Embryonic facial prominence (tissue), 1 donor: Measurements from ENCODE around the gene SIGLEC1.

Source experiments
- DNase-seq: peaks from one replicate; pipeline ENCODE4 v3.0.0-alpha.2; 2016; ENCODE audit errors: extremely low spot score

Gene SIGLEC1

GRCh38 chr20:3712279-3712873 is at the start of gene SIGLEC1:
SIGLEC1 (minus strand) TSS chr20:3712600; CDS start chr20:3707128, 5,472 bp downstream.
- DNase-seq: no peak

DNA sequence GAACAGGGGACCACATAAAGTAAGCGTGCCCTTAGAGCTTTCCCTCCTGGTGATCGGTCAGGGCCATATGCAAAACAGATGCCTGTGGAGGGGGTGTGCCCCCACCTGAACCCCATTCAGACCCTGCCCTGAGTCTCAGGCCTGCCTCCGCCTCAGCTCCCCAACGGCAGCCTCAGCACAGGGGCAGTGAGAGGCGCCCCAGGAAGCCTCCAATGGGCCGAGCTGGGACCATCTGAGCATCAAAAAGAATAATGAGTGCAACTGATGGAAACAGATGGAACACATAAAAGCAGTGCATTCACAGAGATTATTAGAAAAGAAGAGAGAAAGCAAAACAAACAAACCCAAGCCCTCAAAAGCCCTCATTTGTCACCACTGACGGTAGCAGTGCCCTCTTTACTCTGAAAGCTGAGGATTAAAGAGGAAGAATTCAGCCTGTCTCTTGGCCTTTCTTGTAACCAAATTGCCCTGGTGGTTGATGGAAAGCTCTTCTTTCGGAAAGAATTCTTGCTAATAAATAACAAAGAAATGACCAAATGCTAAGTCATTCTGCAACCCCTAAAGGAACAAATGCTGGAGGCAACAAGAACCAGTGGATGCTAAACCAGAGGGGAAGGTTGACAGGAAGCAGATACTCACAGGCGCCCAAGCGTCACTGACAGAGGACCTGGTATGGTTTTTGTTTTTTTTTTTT is 48.4 kb upstream of the SIGLEC1 start:
- no peak for DNase-seq

GRCh38 chr20:3759884-3760283 is 47.5 kb upstream of the SIGLEC1 start:
- no peak for DNase-seq

- DNase-seq: no peak
These were observed 47.0 kb upstream of the SIGLEC1 start for GRCh38 chr20:3759316-3759823.

- no peak for DNase-seq
These were observed 46.2 kb upstream of the SIGLEC1 start for GRCh38 chr20:3758566-3758965.

- no peak for DNase-seq
These were observed 44.9 kb upstream of the SIGLEC1 start for GRCh38 chr20:3757268-3757667.

DNA sequence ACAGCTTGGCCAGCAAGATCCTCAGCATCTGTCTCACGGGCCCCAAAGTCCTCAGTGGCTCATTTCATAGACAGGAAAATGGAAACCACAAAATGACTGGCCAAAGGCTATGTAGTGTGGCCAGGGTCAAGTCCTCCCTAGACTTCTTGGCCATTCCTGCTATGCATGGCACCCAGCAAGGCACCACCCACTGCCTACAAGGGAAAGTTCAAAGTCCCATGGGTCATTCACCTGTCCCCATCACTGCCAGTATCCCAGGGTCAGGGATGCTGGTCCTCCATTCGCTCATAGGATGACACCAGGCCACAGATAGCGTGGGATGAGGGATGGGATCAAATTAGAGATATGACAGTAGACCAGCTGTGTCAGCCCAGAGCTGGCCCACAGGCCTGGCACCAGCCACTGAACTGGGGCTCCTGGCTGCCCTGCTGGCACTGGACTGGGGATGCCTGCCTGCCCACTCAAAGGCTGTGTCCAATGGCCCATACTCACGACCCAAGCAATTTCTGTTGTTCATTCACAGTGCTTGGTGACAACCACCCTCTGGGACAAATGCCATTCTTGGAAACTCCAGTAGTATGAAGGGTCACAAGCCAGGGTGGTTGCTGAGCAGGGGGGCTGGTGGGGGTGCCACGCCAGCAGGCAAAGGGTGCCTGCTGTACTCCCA is 43.5 kb upstream of the SIGLEC1 start:
- no peak for DNase-seq

GRCh38 chr20:3755269-3755668 is 42.9 kb upstream of the SIGLEC1 start:
- DNase-seq: no peak

DNA sequence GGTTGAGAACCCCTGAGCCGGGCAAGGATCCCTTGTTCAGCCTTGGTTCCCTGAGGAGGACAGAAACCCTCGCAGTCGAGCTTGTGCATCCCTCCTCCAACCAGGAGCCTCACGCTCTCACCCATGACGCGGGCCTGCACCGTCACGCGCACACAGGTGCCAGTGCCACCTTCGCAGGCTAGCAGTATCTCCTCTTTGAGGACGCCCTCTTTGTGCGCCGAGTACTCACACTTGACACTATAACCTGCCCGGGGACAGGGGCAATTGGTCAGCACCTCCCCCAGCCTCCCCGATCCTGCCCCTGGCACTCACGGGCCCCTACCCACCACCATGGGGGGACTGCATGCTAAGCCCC is 41.9 kb upstream of the SIGLEC1 start:
- DNase-seq: no peak

DNA sequence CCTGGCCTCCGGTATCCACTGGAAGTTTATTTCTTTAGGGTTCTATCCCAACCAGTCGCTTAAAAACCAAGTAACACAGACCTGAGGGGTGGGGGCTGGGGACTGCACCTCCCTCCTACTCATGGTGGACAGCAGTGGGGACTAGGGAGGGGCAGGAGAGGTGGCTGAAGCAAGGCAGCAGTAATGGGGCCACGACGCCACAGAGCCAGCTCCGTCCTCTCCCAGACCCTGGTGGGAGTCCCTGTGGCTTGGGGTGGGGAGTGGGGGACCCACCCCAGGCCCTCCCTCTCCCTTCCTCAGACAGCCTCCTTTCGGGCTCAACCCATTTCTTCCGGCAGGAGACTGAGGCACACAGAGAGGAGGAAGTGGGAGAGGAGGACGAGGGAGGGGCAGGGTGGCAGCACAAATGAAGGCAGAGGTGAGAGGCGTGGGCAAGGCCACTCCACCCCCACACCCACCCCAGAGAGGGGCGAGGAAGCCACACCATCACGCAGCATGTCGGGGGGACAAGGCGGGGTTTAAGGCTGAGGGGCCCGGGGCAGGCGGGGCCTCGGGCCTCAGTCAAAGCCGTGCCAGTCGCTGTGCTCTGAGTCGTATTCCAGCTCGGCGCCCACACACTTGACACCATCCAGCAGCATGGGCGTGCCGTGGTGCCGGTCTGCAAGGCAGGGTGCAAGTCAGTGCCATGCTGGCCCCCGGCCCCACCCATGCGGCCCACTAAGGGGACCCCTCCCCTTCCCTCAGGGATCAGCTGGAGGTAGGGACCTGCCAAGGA is 41.3 kb upstream of the SIGLEC1 start:
- DNase-seq: no peak

GRCh38 chr20:3753098-3753497 is 40.7 kb upstream of the SIGLEC1 start:
- DNase-seq: peak; percentile 54

DNA sequence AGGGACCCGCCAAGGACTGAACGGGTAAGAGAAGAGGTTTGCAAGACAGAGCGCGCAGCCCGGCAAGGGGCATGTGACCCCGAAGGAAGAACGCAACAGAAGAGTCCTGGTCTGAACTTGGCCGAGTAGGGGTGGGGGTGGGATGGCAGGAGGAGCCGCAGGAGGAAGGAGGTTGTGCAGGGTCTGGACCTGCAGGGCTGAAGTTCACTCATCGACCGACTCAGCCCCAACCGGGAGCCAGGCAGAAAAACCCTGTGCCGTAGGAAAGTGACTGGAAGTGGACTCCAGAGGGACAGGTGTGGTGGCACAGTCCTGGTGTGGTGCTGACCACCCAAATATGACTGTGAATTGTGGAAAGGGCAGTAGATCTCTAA is 40.0 kb upstream of the SIGLEC1 start:
- no peak for DNase-seq

DNA sequence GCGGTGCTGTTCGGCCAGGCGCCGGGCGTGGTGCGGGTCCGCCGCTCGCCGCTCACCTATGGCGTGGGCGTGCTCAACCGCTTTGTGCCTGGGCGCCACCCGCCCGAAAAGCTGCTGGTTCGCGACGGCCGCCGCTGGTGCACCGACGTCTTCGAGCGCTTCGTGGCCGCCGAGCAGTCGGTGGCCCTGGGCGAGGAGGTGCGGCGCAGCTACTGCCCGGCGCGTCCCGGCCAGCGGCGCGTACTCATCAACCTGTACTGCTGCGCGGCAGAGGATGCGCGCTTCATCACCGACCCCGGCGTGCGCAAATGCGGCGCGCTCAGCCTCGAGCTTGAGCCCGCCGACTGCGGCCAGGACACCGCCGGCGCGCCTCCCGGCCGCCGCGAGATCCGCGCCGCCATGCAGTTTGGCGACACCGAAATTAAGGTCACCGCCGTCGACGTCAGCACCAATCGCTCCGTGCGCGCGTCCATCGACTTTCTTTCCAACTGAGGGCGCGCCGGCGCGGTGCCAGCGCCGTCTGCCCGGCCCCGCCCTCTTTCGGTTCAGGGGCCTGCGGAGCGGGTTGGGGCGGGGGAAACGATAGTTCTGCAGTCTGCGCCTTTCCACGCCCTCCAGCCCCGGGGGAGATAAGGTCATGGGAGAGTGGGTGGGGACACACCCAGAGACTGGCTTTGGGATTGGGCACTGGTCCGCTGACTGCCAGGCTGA is 39.4 kb upstream of the SIGLEC1 start:
- no peak for DNase-seq

DNA sequence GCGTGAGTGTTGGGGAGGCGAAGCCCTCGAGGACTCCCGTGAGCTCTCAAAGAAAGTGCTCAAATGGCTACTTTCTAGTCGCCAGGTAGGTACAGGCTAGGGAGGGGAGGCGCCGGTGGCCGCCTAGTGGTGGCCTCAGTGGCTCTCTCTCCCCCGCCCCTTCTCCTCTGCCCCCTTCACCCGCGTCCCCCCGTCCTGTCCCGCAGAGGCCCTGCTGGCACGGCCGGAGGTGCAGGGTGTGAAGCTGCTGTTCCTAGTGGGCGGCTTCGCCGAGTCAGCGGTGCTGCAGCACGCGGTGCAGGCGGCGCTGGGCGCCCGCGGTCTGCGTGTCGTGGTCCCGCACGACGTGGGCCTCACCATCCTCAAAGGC is 38.9 kb upstream of the SIGLEC1 start:
- DNase-seq: no peak

GRCh38 chr20:3749689-3750531 is 37.5 kb upstream of the SIGLEC1 start:
- DNase-seq: no peak

DNA sequence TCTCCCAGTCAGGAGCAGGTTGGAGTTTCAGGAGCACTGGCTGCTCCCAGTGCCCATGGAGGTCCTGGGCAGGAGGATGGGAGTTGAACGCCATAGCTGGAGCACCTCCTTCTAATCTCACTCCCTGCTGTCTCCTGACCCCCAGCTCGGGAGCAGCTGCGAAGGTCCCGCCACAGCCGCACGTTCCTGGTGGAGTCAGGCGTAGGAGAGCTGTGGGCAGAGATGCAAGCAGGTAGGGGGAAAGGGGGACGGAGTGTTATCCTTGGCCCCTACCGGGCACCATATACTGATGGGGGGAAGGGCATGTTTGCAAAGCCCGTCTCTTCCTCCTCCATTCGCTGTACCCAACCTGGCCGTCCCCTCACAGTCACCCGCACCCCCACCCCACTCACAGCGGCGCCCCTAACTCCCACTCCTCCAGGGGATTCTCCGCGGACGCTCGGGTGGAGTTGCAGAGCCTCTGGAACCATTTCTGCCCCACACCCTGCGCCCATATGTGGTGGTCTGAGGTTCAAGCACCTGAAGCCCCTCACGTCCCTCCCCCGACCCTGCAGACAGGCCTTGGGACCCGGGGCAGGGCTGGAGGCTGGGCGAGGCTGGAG is 36.8 kb upstream of the SIGLEC1 start:
- DNase-seq: no peak

GRCh38 chr20:3748073-3748472 is 35.7 kb upstream of the SIGLEC1 start:
- no peak for DNase-seq

DNA sequence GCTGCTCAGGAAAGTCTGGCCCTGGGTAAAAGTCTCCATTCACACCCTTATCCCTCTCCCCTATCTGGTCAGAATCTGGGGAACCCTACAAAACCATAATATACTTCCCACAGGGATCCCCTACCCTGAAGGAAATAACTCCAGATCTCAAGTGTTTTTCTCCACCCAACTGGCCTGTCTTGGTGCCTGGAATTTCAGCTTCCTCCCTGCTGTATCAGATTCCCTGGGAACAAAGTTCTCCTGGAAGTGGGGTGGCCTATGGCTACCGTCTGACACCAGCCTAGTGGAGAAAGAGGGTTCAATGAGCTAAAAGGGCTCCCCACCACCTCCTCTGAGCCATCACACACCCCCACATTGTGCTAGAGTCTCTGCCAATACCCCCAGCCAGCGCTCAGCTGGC is 35.1 kb upstream of the SIGLEC1 start:
- DNase-seq: no peak

GRCh38 chr20:3745686-3746173 is 33.3 kb upstream of the SIGLEC1 start:
- DNase-seq: no peak
